Prostate gland (tissue), 2 donors: Measurements from ENCODE around the gene CDT1. TPM values are rescaled to one million over a fixed set of nuclear protein-coding genes. Genes with fewer than 3 reads are reported as not detected.
A peak's percentile ranks its signal among the peaks of the same experiment; 100 is the strongest.

Experiments
- DNase-seq: peaks from one replicate; pipeline ENCODE4 v3.0.0-alpha.2; 2019; ENCODE audit warnings: low spot score
- H3K27ac ChIP-seq, 2 donors: fragments of 200-600 bp; sonication (generic); 2 replicates each; pipeline ENCODE4 v1.5.1; 2017 to 2019
- H3K27me3 ChIP-seq: fragments of 200-600 bp; sonication (generic); replicated peaks from 2 replicates; pipeline ENCODE4 v1.5.1; 2019; ENCODE audit not compliant: insufficient read depth
- H3K36me3 ChIP-seq, 2 donors: fragments of 200-600 bp; sonication (generic); 1 replicate in 1 of 2; 2 replicates in 1 of 2; pipeline versions ENCODE4 v1.5.1 to v1.8.1; 2017 to 2019
- H3K4me1 ChIP-seq: fragments of 200-600 bp; sonication (generic); replicated peaks from 2 replicates; pipeline ENCODE4 v1.5.1; 2019
- H3K4me3 ChIP-seq, 2 donors: fragments of 200-600 bp; sonication (generic); 2 replicates each; pipeline ENCODE4 v1.5.1; 2017 to 2019
- H3K9me3 ChIP-seq: fragments of 200-600 bp; sonication (generic); 2 replicates; pipeline ENCODE4 v1.5.1; 2017
- CTCF ChIP-seq, 4 experiments: fragments of 200-600 bp in 2 of 4; fragments of 450-650 bp in 2 of 4; sonication (generic) in 2 of 4; IDR thresholded peaks; 1 replicate in 3 of 4; 2 replicates in 1 of 4; pipeline ENCODE4 v1.5.1; 2016 to 2019; ENCODE audit warnings: antibody characterized with exemption in 4 of 4, mild to moderate bottlenecking in 2 of 4, moderate library complexity in 2 of 4
- POLR2A ChIP-seq: fragments of 450-650 bp; IDR thresholded peaks from one replicate; pipeline ENCODE4 v1.6.1; 2016; ENCODE audit warnings: antibody characterized with exemption, mild to moderate bottlenecking
- POLR2AphosphoS5 ChIP-seq: sonication (generic); formaldehyde crosslinking; IDR thresholded peaks from one replicate; pipeline ENCODE4 v1.6.1; 2017; ENCODE audit warnings: antibody characterized with exemption
- WGBS: methylation state at CpG from one replicate; pipeline ENCODE4 v1.1.5; 2018; 5-methylcytosine and 5-hydroxymethylcytosine counted together
- intact Hi-C: fragments of 100-400 bp; cut with DNase I; formaldehyde crosslinking; loops from one replicate; pipeline ENCODE4 v1.14.2; 2022
- total RNA-seq, 2 donors: library from RNA; depleted of rRNA; stranded (reverse); fragments of >200 nt; gene quantifications; one replicate each; pipeline ENCODE4 v1.1.0, GENCODE V29; 2016

The CDT1 gene
- total RNA-seq, 2 donors from 2014 or later = 4.3 to 7.6 TPM

- no peak overlapping the region for H3K27ac ChIP-seq
- TF ChIP-seq POLR2A (no peak), POLR2AphosphoS5 (no peak), CTCF (IDR thresholded peaks at IDR 0.05) (no peak)
- H3K4me1 ChIP-seq = peaks cover 5% of the 10 kb centered on the region
- WGBS = 86% methylated on average over 6 of the region's 6 CpGs
- no peak overlapping the region for H3K4me3 ChIP-seq
- DNase-seq = no peak
- no peaks in the 10 kb centered on the region for H3K27me3 ChIP-seq
- intact Hi-C loops = no loop called here
- H3K9me3 ChIP-seq = no peaks in the 10 kb centered on the region
- no peaks in the 10 kb centered on the region for H3K36me3 ChIP-seq
Observed at GRCh38 chr16:88800277-88800592, 3.4 kb upstream of the CDT1 start.

GRCh38 chr16:88804173-88804551 lies 573 bp downstream of the CDT1 start:
- TF ChIP-seq POLR2A (no peak), POLR2AphosphoS5 (no peak), CTCF (IDR thresholded peaks at IDR 0.05) (no peak)

GRCh38 chr16:88804552-88805339 lies 1.2 kb downstream of the CDT1 start:
- WGBS = 24% methylated on average over 34 of the region's 39 CpGs
- no peak overlapping the region for H3K4me3 ChIP-seq
- H3K27me3 ChIP-seq = no peaks in the 10 kb centered on the region
- TF ChIP-seq POLR2AphosphoS5 = no peak
- TF ChIP-seq CTCF (IDR thresholded peaks at IDR 0.05) = no peak
- no peak for TF ChIP-seq POLR2A
- H3K36me3 ChIP-seq = no peaks in the 10 kb centered on the region
- H3K9me3 ChIP-seq = no peaks in the 10 kb centered on the region
- H3K27ac ChIP-seq = no peak overlapping the region
- intact Hi-C loops = no loop called here
- peaks cover 5% of the 10 kb centered on the region for H3K4me1 ChIP-seq
- DNase-seq = no peak

More at GRCh38 chr16:88804173-88804551, 573 bp downstream of the CDT1 start:
- no peaks in the 10 kb centered on the region for H3K9me3 ChIP-seq
- intact Hi-C loops = no loop called here
- H3K27me3 ChIP-seq = no peaks in the 10 kb centered on the region
- no peaks in the 10 kb centered on the region for H3K36me3 ChIP-seq
- WGBS = 9% methylated on average over 12 of the region's 16 CpGs
- H3K27ac ChIP-seq = no peak overlapping the region
- peaks cover 5% of the 10 kb centered on the region for H3K4me1 ChIP-seq
- peak overlapping the region; percentile 52 to 63 for H3K4me3 ChIP-seq
- DNase-seq = no peak

GRCh38 chr16:88805340-88805715 lies 1.7 kb downstream of the CDT1 start:
- Histone ChIP-seq H3K36me3 (no peaks in the 10 kb centered on the region), H3K27me3 (no peaks in the 10 kb centered on the region), H3K4me1 (peaks cover 9% of the 10 kb centered on the region), H3K27ac (no peak overlapping the region), H3K9me3 (no peaks in the 10 kb centered on the region), H3K4me3 (no peak overlapping the region)
- DNase-seq = no peak
- WGBS = 64% methylated on average over 22 of the region's 22 CpGs
- TF ChIP-seq POLR2A (no peak), CTCF (IDR thresholded peaks at IDR 0.05) (no peak), POLR2AphosphoS5 (no peak)
- intact Hi-C loops = no loop called here

GRCh38 chr16:88805887-88806393 lies 2.4 kb downstream of the CDT1 start:
- no peaks in the 10 kb centered on the region for H3K36me3 ChIP-seq
- TF ChIP-seq POLR2AphosphoS5 (no peak), POLR2A (no peak), CTCF (IDR thresholded peaks at IDR 0.05) (no peak)
- no peak overlapping the region for H3K27ac ChIP-seq
- DNase-seq = no peak
- H3K27me3 ChIP-seq = no peaks in the 10 kb centered on the region
- intact Hi-C loops = no loop called here
- WGBS = 93% methylated on average over 21 of the region's 21 CpGs
- peaks cover 14% of the 10 kb centered on the region for H3K4me1 ChIP-seq
- no peaks in the 10 kb centered on the region for H3K9me3 ChIP-seq
- H3K4me3 ChIP-seq = no peak overlapping the region
